ENCODE results near the gene MTHFD2L. TPM values are rescaled to one million over a fixed set of nuclear protein-coding genes. Genes with fewer than 3 reads are reported as not detected.

The MTHFD2L gene
- polyA plus RNA-seq, 1 donor from 2014 or later = 43.5 TPM

GRCh38 chr4:74110670-74111069 lies 47.2 kb upstream of the MTHFD2L start:
- Histone ChIP-seq H3K4me2 (ENCODE audit: low read length) (no peak overlapping the region), H3K79me2 (replicated peaks; ENCODE audit: insufficient read depth, low read length) (no peaks in the 10 kb centered on the region), H3K27me3 (ENCODE audit: insufficient read depth, low read depth, low read length) (no peaks in the 10 kb centered on the region), H4K20me1 (ENCODE audit: insufficient read depth) (no peaks in the 10 kb centered on the region), H3K9me2 (ENCODE audit: insufficient read depth, low read length) (no peaks in the 10 kb centered on the region), H3F3A (ENCODE audit: insufficient read depth, low read length, poor library complexity, severe bottlenecking) (no peaks in the 10 kb centered on the region), H3K9ac (ENCODE audit: low read length) (no peak overlapping the region), H3K27ac (ENCODE audit: low read length) (no peak overlapping the region), H3K36me3 (ENCODE audit: insufficient read depth, low read length) (no peaks in the 10 kb centered on the region), H3K9me3 (ENCODE audit: low read length) (no peaks in the 10 kb centered on the region), H2AFZ (ENCODE audit: low read depth, low read length) (no peak overlapping the region), H3K4me3 (ENCODE audit: low read length) (no peak overlapping the region)
- TF ChIP-seq POLR2AphosphoS5 (IDR thresholded peaks at IDR 0.05) = no peak
- TF ChIP-seq RAD21 (conservative IDR thresholded peaks at IDR 0.05) = no peak
- TF ChIP-seq CTCF (IDR thresholded peaks at IDR 0.05; ENCODE audit: poor library complexity, severe bottlenecking) = no peak
- no peak for TF ChIP-seq EP300 (conservative IDR thresholded peaks at IDR 0.05; ENCODE audit: poor library complexity, severe bottlenecking)
- TF ChIP-seq REST (IDR thresholded peaks at IDR 0.05; ENCODE audit: borderline replicate concordance) = no peak
- no peak for TF ChIP-seq EZH2 (IDR thresholded peaks at IDR 0.05; ENCODE audit: borderline replicate concordance, insufficient read depth, low read length, poor library complexity, severe bottlenecking)
- TF ChIP-seq TAF1 (IDR thresholded peaks at IDR 0.05; ENCODE audit: low read depth) = no peak
- no peak for TF ChIP-seq MXI1 (conservative IDR thresholded peaks at IDR 0.05; ENCODE audit: poor library complexity, severe bottlenecking)
- TF ChIP-seq SMC3 (conservative IDR thresholded peaks at IDR 0.05; ENCODE audit: poor library complexity) = no peak

- H3K4me2 ChIP-seq (ENCODE audit: low read length) = no peak overlapping the region
- no peaks in the 10 kb centered on the region for H3F3A ChIP-seq (ENCODE audit: insufficient read depth, low read length, poor library complexity, severe bottlenecking)
- H4K20me1 ChIP-seq (ENCODE audit: insufficient read depth) = no peaks in the 10 kb centered on the region
- H3K36me3 ChIP-seq (ENCODE audit: insufficient read depth, low read length) = no peaks in the 10 kb centered on the region
- H3K79me2 ChIP-seq (replicated peaks; ENCODE audit: insufficient read depth, low read length) = no peaks in the 10 kb centered on the region
- no peak overlapping the region for H3K9ac ChIP-seq (ENCODE audit: low read length)
- no peak overlapping the region for H3K27ac ChIP-seq (ENCODE audit: low read length)
- H3K4me3 ChIP-seq (ENCODE audit: low read length) = no peak overlapping the region
- no peak for TF ChIP-seq POLR2AphosphoS5 (IDR thresholded peaks at IDR 0.05)
- TF ChIP-seq SMC3 (conservative IDR thresholded peaks at IDR 0.05; ENCODE audit: poor library complexity) = no peak
- no peak for TF ChIP-seq CTCF (IDR thresholded peaks at IDR 0.05; ENCODE audit: poor library complexity, severe bottlenecking)
- TF ChIP-seq EP300 (conservative IDR thresholded peaks at IDR 0.05; ENCODE audit: poor library complexity, severe bottlenecking) = no peak
- TF ChIP-seq REST (IDR thresholded peaks at IDR 0.05; ENCODE audit: borderline replicate concordance) = no peak
- TF ChIP-seq EZH2 (IDR thresholded peaks at IDR 0.05; ENCODE audit: borderline replicate concordance, insufficient read depth, low read length, poor library complexity, severe bottlenecking) = no peak
- TF ChIP-seq TAF1 (IDR thresholded peaks at IDR 0.05; ENCODE audit: low read depth) = no peak
- TF ChIP-seq RAD21 (conservative IDR thresholded peaks at IDR 0.05) = no peak
- no peak for TF ChIP-seq MXI1 (conservative IDR thresholded peaks at IDR 0.05; ENCODE audit: poor library complexity, severe bottlenecking)
- no peaks in the 10 kb centered on the region for H3K9me2 ChIP-seq (ENCODE audit: insufficient read depth, low read length)
- H3K9me3 ChIP-seq (ENCODE audit: low read length) = no peaks in the 10 kb centered on the region
- no peaks in the 10 kb centered on the region for H3K27me3 ChIP-seq (ENCODE audit: insufficient read depth, low read depth, low read length)
- H2AFZ ChIP-seq (ENCODE audit: low read depth, low read length) = no peak overlapping the region
Observed at GRCh38 chr4:74111306-74111975, 46.5 kb upstream of the MTHFD2L start.

All from neural cell (in vitro differentiated cells).